ENCODE results near the gene ADGRG1.
"Not testable (repeated sequence)": the region's sequence is repeated elsewhere in the genome, so short reads cannot be mapped to it uniquely, and the experiment has no call there.

ADGRG1 gene

GRCh38 chr16:57628008-57628781 is at the start of gene ADGRG1:
Gene ADGRG1, plus strand, starts transcription at chr16:57628630. Its CDS starts 21,658 bp downstream, at chr16:57650288.
- DNase-seq (ENCODE audit: low read depth in 1 of 2, low spot score in 1 of 2) = peak in 1 of 2 experiments; percentile 77
- TF ChIP-seq JUND (IDR thresholded peaks at IDR 0.05; ENCODE audit: low read depth) = no peak
- in situ Hi-C loops (cut with HindIII; ENCODE audit: low pct_unique_long_range_greater_than_20kb, low sequenced_read_pairs) = no loop called here

GRCh38 chr16:57579361-57579665 is 49.1 kb upstream of the ADGRG1 start:
- in situ Hi-C loops (cut with HindIII; ENCODE audit: low pct_unique_long_range_greater_than_20kb, low sequenced_read_pairs) = no loop called here
- DNase-seq (ENCODE audit: low read depth in 1 of 2, low spot score in 1 of 2) = no peak
- TF ChIP-seq JUND (IDR thresholded peaks at IDR 0.05; ENCODE audit: low read depth) = no peak

GRCh38 chr16:57585051-57585687 is 43.3 kb upstream of the ADGRG1 start:
- DNase-seq (ENCODE audit: low read depth in 1 of 2, low spot score in 1 of 2) = no peak
- in situ Hi-C loops (cut with HindIII; ENCODE audit: low pct_unique_long_range_greater_than_20kb, low sequenced_read_pairs) = no loop called here
- no peak for TF ChIP-seq JUND (IDR thresholded peaks at IDR 0.05; ENCODE audit: low read depth)

GRCh38 chr16:57588831-57589230 is 39.6 kb upstream of the ADGRG1 start:
- DNase-seq (ENCODE audit: low read depth in 1 of 2, low spot score in 1 of 2) = no peak
- TF ChIP-seq JUND (IDR thresholded peaks at IDR 0.05; ENCODE audit: low read depth) = no peak
- in situ Hi-C loops (cut with HindIII; ENCODE audit: low pct_unique_long_range_greater_than_20kb, low sequenced_read_pairs) = no loop called here

- TF ChIP-seq JUND (IDR thresholded peaks at IDR 0.05; ENCODE audit: low read depth) = no peak
- in situ Hi-C loops (cut with HindIII; ENCODE audit: low pct_unique_long_range_greater_than_20kb, low sequenced_read_pairs) = no loop called here
Measured at GRCh38 chr16:57589374-57589773, 39.1 kb upstream of the ADGRG1 start.

GRCh38 chr16:57590654-57591085 is 37.8 kb upstream of the ADGRG1 start:
- in situ Hi-C loops (cut with HindIII; ENCODE audit: low pct_unique_long_range_greater_than_20kb, low sequenced_read_pairs) = no loop called here
- TF ChIP-seq JUND (IDR thresholded peaks at IDR 0.05; ENCODE audit: low read depth) = no peak
- DNase-seq (ENCODE audit: low read depth in 1 of 2, low spot score in 1 of 2) = no peak

More at GRCh38 chr16:57589374-57589773, 39.1 kb upstream of the ADGRG1 start:
- no peak for DNase-seq (ENCODE audit: low read depth in 1 of 2, low spot score in 1 of 2)

GRCh38 chr16:57591086-57591869 is 37.2 kb upstream of the ADGRG1 start:
- DNase-seq (ENCODE audit: low read depth in 1 of 2, low spot score in 1 of 2) = peak; percentile 32 to 75
- in situ Hi-C loops (cut with HindIII; ENCODE audit: low pct_unique_long_range_greater_than_20kb, low sequenced_read_pairs) = no loop called here
- TF ChIP-seq JUND (IDR thresholded peaks at IDR 0.05; ENCODE audit: low read depth) = no peak

- DNase-seq (ENCODE audit: low read depth in 1 of 2, low spot score in 1 of 2) = no peak
- TF ChIP-seq JUND (IDR thresholded peaks at IDR 0.05; ENCODE audit: low read depth) = no peak
- in situ Hi-C loops (cut with HindIII; ENCODE audit: low pct_unique_long_range_greater_than_20kb, low sequenced_read_pairs) = no loop called here
Measured at GRCh38 chr16:57591870-57592485, 36.5 kb upstream of the ADGRG1 start.

- in situ Hi-C loops (cut with HindIII; ENCODE audit: low pct_unique_long_range_greater_than_20kb, low sequenced_read_pairs) = no loop called here
- TF ChIP-seq JUND (IDR thresholded peaks at IDR 0.05; ENCODE audit: low read depth) = no peak
- DNase-seq (ENCODE audit: low read depth in 1 of 2, low spot score in 1 of 2) = no peak
Measured at GRCh38 chr16:57592591-57593003, 35.8 kb upstream of the ADGRG1 start.

GRCh38 chr16:57593021-57593420 is 35.4 kb upstream of the ADGRG1 start:
- in situ Hi-C loops (cut with HindIII; ENCODE audit: low pct_unique_long_range_greater_than_20kb, low sequenced_read_pairs) = no loop called here
- no peak for TF ChIP-seq JUND (IDR thresholded peaks at IDR 0.05; ENCODE audit: low read depth)
- DNase-seq (ENCODE audit: low read depth in 1 of 2, low spot score in 1 of 2) = no peak

- DNase-seq (ENCODE audit: low read depth in 1 of 2, low spot score in 1 of 2) = no peak
- TF ChIP-seq JUND (IDR thresholded peaks at IDR 0.05; ENCODE audit: low read depth) = no peak
- in situ Hi-C loops (cut with HindIII; ENCODE audit: low pct_unique_long_range_greater_than_20kb, low sequenced_read_pairs) = no loop called here
Measured at GRCh38 chr16:57593990-57594389, 34.4 kb upstream of the ADGRG1 start.

GRCh38 chr16:57594531-57595031 is 33.8 kb upstream of the ADGRG1 start:
- in situ Hi-C loops (cut with HindIII; ENCODE audit: low pct_unique_long_range_greater_than_20kb, low sequenced_read_pairs) = no loop called here
- no peak for TF ChIP-seq JUND (IDR thresholded peaks at IDR 0.05; ENCODE audit: low read depth)
- no peak for DNase-seq (ENCODE audit: low read depth in 1 of 2, low spot score in 1 of 2)

- in situ Hi-C loops (cut with HindIII; ENCODE audit: low pct_unique_long_range_greater_than_20kb, low sequenced_read_pairs); DNase-seq (ENCODE audit: low read depth in 1 of 2, low spot score in 1 of 2): not testable (repeated sequence)
Measured at GRCh38 chr16:57596234-57596633, 32.2 kb upstream of the ADGRG1 start.

All from T47D (cell line).